ENCODE results near the gene ACSS1. TPM values are rescaled to one million over a fixed set of nuclear protein-coding genes. Genes with fewer than 3 reads are reported as not detected.

ACSS1 gene
- total RNA-seq, 1 donor from 2014 or later = 0.27 TPM

DNA sequence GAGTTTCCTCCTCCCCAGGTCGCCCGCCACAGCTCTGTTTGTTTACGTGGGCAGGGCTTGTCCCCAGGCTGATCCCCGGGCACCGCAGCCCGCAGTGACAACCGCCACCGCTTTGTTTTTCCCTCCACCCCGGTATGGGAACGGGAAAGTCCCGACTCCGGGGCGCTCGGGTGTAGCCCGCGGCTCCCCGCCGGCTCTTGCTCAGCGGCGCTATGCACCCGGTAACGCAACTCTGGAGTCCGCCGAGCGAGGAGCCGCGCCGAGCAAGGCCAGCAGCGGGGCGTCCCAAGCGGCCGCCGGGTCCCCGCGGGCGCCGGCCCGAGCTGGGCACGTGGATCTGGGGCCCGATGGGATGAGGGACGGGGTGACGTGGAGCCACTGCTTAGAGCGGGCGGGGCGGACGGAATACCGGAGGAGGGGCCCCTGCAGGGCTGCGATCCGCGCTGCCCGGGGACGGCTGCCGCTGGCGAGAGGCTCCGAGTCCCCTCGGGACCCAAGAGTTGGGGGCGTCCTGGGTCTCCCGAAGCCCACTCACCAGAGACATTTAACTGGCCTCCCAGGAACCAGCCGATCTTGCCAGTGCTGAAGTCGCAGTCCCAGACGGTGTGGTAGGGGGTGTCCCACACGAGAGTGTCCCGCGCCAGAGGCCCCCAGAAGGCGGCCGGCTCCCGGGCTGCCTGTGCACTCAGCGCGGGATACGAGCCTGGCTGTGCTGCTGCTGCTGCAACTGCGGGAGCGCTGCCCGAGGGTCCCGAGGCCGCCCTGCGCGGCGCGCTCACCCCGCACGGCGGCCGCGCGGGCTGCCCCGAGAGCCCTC, 497 bp downstream of the ACSS1 start:
- peak overlapping the region; percentile 18 for H3K27ac Mint-ChIP-seq (ENCODE audit: unreplicated experiment)
- DNase-seq (ENCODE audit: low read depth) = no peak

GRCh38 chr20:25056690-25057233, 1.2 kb downstream of the ACSS1 start:
- H3K9me3 Mint-ChIP-seq (ENCODE audit: unreplicated experiment) = peaks cover 7% of the 10 kb centered on the region
- Histone ChIP-seq H3K79me2 (ENCODE audit: insufficient read depth, low read length) (no peaks in the 10 kb centered on the region), H3K27ac (ENCODE audit: low read depth, low read length) (no peak overlapping the region), H3K4me2 (ENCODE audit: low read length) (peak overlapping the region; percentile 97), H4K20me1 (ENCODE audit: insufficient read depth, low read length) (peaks cover 23% of the 10 kb centered on the region), H2AFZ (ENCODE audit: low read depth, low read length) (peak overlapping the region; percentile 86), H3K27me3 (ENCODE audit: insufficient read depth, low read length) (peaks cover 26% of the 10 kb centered on the region), H3K36me3 (ENCODE audit: insufficient read depth, low read length) (no peaks in the 10 kb centered on the region), H3K4me3 (ENCODE audit: insufficient read depth, low read depth, low read length) (peak overlapping the region; percentile 63), H3K9me3 (ENCODE audit: insufficient read depth, low read depth, low read length) (no peaks in the 10 kb centered on the region), H3K4me1 (ENCODE audit: insufficient read depth, low read length) (peaks cover 13% of the 10 kb centered on the region), H3K9ac (ENCODE audit: low read length) (peak overlapping the region; percentile 70)
- H3K27ac Mint-ChIP-seq (ENCODE audit: unreplicated experiment) = no peak overlapping the region
- TF ChIP-seq EZH2 (IDR thresholded peaks at IDR 0.05; ENCODE audit: insufficient read depth, low read length) (no peak), CTCF (IDR thresholded peaks at IDR 0.05; ENCODE audit: insufficient read depth, low read depth, low read length) (no peak)
- no peaks in the 10 kb centered on the region for H3K4me1 Mint-ChIP-seq (ENCODE audit: low read depth, unreplicated experiment)
- H3K36me3 Mint-ChIP-seq (ENCODE audit: low read depth, unreplicated experiment) = no peaks in the 10 kb centered on the region
- no peak for DNase-seq (ENCODE audit: low read depth)
- peak overlapping the region; percentile 54 for H3K4me3 Mint-ChIP-seq (ENCODE audit: unreplicated experiment)
- H3K27me3 Mint-ChIP-seq (ENCODE audit: low read depth, unreplicated experiment) = peaks cover 69% of the 10 kb centered on the region
- no peak for FAIRE-seq

More for the DNA sequence above, 497 bp downstream of the ACSS1 start:
- TF ChIP-seq CTCF (IDR thresholded peaks at IDR 0.05; ENCODE audit: insufficient read depth, low read depth, low read length) (no peak), EZH2 (IDR thresholded peaks at IDR 0.05; ENCODE audit: insufficient read depth, low read length) (no peak)
- peaks cover 33% of the 10 kb centered on the region for H3K27me3 ChIP-seq (ENCODE audit: insufficient read depth, low read length)
- no peaks in the 10 kb centered on the region for H3K36me3 Mint-ChIP-seq (ENCODE audit: low read depth, unreplicated experiment)
- FAIRE-seq = no peak
- H3K9me3 ChIP-seq (ENCODE audit: insufficient read depth, low read depth, low read length) = no peaks in the 10 kb centered on the region
- H3K4me3 Mint-ChIP-seq (ENCODE audit: unreplicated experiment) = peak overlapping the region; percentile 54
- H3K79me2 ChIP-seq (ENCODE audit: insufficient read depth, low read length) = no peaks in the 10 kb centered on the region
- H2AFZ ChIP-seq (ENCODE audit: low read depth, low read length) = peak overlapping the region; percentile 86
- H3K4me3 ChIP-seq (ENCODE audit: insufficient read depth, low read depth, low read length) = peak overlapping the region; percentile 63
- H3K4me1 ChIP-seq (ENCODE audit: insufficient read depth, low read length) = peaks cover 13% of the 10 kb centered on the region
- H3K36me3 ChIP-seq (ENCODE audit: insufficient read depth, low read length) = no peaks in the 10 kb centered on the region
- H4K20me1 ChIP-seq (ENCODE audit: insufficient read depth, low read length) = peaks cover 23% of the 10 kb centered on the region
- peak overlapping the region; percentile 97 for H3K4me2 ChIP-seq (ENCODE audit: low read length)
- H3K27me3 Mint-ChIP-seq (ENCODE audit: low read depth, unreplicated experiment) = peaks cover 73% of the 10 kb centered on the region
- no peaks in the 10 kb centered on the region for H3K4me1 Mint-ChIP-seq (ENCODE audit: low read depth, unreplicated experiment)
- peak overlapping the region; percentile 70 for H3K9ac ChIP-seq (ENCODE audit: low read length)
- H3K9me3 Mint-ChIP-seq (ENCODE audit: unreplicated experiment) = peaks cover 7% of the 10 kb centered on the region
- H3K27ac ChIP-seq (ENCODE audit: low read depth, low read length) = no peak overlapping the region

All from astrocyte (in vitro differentiated cells and primary cell).